K562 (cell line): Measurements from ENCODE around the gene MED17. TPM values are rescaled to one million over a fixed set of nuclear protein-coding genes. Genes with fewer than 3 reads are reported as not detected.

Experiments used
- ATAC-seq: fragments of 200-7000 bp; cut with Tn5 transposase; 3 replicates; pipeline ENCODE4 v1.9.1; 2020; ENCODE audit warnings: moderate library complexity
- BruUV-seq: library from RNA; stranded (reverse); fragments of 400-500 nt; replicated peaks from 2 replicates; lab custom pipeline; 2021; lab: Mats Ljungman, UMichigan
- CTCF ChIA-PET: fragments of 300-600 bp; formaldehyde crosslinking; extraction: SDS; loops from one replicate; lab custom pipeline; 2021; ENCODE audit warnings: low intra/inter-chr PET ratio; lab: Yijun Ruan, JAX
- POLR2A ChIA-PET: fragments of 300-600, 350-650 bp; sonication (Branson Sonifier 250); formaldehyde crosslinking; extraction: SDS; loops from one replicate; lab custom pipeline; 2021; ENCODE audit warnings: antibody characterized with exemption, inconsistent platforms; lab: Yijun Ruan, JAX
- DNase-seq, 4 experiments: peaks; one replicate each; pipeline versions ENCODE4 v3.0.0 to v3.0.0-alpha.2; 2011 to 2018; ENCODE audit warnings: low spot score in 3 of 4, mixed read lengths in 3 of 4; ENCODE audit errors: extremely low read depth in 1 of 4
- FAIRE-seq: peaks from 2 replicates; lab custom pipeline; 2011; peaks lifted over from hg19 to GRCh38; lab: Jason Lieb, UNC
- H2AFZ ChIP-seq: 2 replicates; pipeline ENCODE4 v1.6.0; 2011; ENCODE audit warnings: low read depth, low read length, control low read depth, inconsistent platforms
- H3K27ac ChIP-seq: fragments of 200-600 bp; 3 replicates; pipeline ENCODE4 v1.8.0; 2011; ENCODE audit warnings: low read depth, mild to moderate bottlenecking, control low read depth, inconsistent platforms, low read length, moderate library complexity, mixed read lengths; ENCODE audit errors: extremely low read depth
- H3K27me3 ChIP-seq, 2 experiments: fragments of 300-600 bp in 1 of 2; 2 replicates in 1 of 2; 3 replicates in 1 of 2; pipeline versions ENCODE4 v1.6.0 to v1.8.0; 2011; ENCODE audit warnings: inconsistent platforms in 2 of 2, low read length in 2 of 2, mild to moderate bottlenecking in 1 of 2, mixed read lengths in 1 of 2, moderate library complexity in 1 of 2; ENCODE audit not compliant: control insufficient read depth in 2 of 2, insufficient read depth in 2 of 2
- H3K36me3 ChIP-seq: fragments of 300-600 bp; 3 replicates; pipeline ENCODE4 v1.8.0; 2011; ENCODE audit warnings: mild to moderate bottlenecking, low read length, inconsistent platforms; ENCODE audit not compliant: control insufficient read depth, insufficient read depth
- H3K4me1 ChIP-seq, 2 experiments: fragments of 200-600 bp in 1 of 2; replicated peaks in 1 of 2; 2 replicates in 1 of 2; 3 replicates in 1 of 2; pipeline versions ENCODE4 v1.5.1 to v1.8.0; 2011; ENCODE audit warnings: inconsistent platforms in 2 of 2, low read length in 2 of 2, mild to moderate bottlenecking in 1 of 2, mixed read lengths in 1 of 2, moderate library complexity in 1 of 2; ENCODE audit not compliant: control insufficient read depth in 2 of 2, insufficient read depth in 2 of 2
- H3K4me2 ChIP-seq: 2 replicates; pipeline ENCODE4 v1.6.1; 2011; ENCODE audit warnings: low read length, control low read depth, inconsistent platforms, mixed read lengths; ENCODE audit not compliant: insufficient read depth
- H3K4me3 ChIP-seq: fragments of 200-600 bp; sonication (generic), shearing (Covaris generic); 2 replicates; pipeline ENCODE4 v1.5.1; 2016; ENCODE audit warnings: control low read depth, inconsistent platforms
- H3K79me2 ChIP-seq: fragments of 200-600 bp; 3 replicates; pipeline ENCODE4 v1.8.0; 2011; ENCODE audit warnings: low read length, inconsistent platforms; ENCODE audit not compliant: control insufficient read depth, insufficient read depth
- H3K9ac ChIP-seq, 2 experiments: 2 replicates each; pipeline versions ENCODE4 v1.6.0 to v1.6.1; 2011; ENCODE audit warnings: low read depth in 2 of 2, low read length in 2 of 2, control low read depth in 1 of 2, inconsistent platforms in 1 of 2, mild to moderate bottlenecking in 1 of 2, mixed read lengths in 1 of 2; ENCODE audit not compliant: insufficient read depth in 1 of 2
- H3K9me1 ChIP-seq: one replicate; pipeline ENCODE4 v1.6.0; 2011; ENCODE audit warnings: inconsistent platforms, mild to moderate bottlenecking, low read length, moderate library complexity; ENCODE audit not compliant: control insufficient read depth, insufficient read depth
- H3K9me3 ChIP-seq: replicated peaks from 2 replicates; pipeline ENCODE4 v1.5.1; 2011; ENCODE audit warnings: low read depth, low read length, inconsistent platforms; ENCODE audit not compliant: control insufficient read depth, insufficient read depth
- H4K20me1 ChIP-seq: replicated peaks from 2 replicates; pipeline ENCODE4 v1.6.1; 2011; ENCODE audit warnings: low read length, inconsistent platforms, mixed read lengths; ENCODE audit not compliant: control insufficient read depth, insufficient read depth
- RBM25 ChIP-seq: fragments of 200-400 bp; formaldehyde crosslinking; IDR thresholded peaks from 2 replicates; pipeline ENCODE4 v1.6.1; 2018; ENCODE audit warnings: low read length, low read depth, moderate library complexity; ENCODE audit not compliant: severe bottlenecking
- ZNF121 ChIP-seq: sonication (generic); formaldehyde crosslinking; conservative IDR thresholded peaks from 2 replicates; pipeline ENCODE4 v1.8.0; 2022; ENCODE audit warnings: missing genetic modification reagents
- WGBS: fragments of 100-300 bp; shearing (Covaris generic); methylation state at CpG from one replicate; pipeline ENCODE4 v1.1.6; 2016; ENCODE audit warnings: low coverage, mixed read lengths; ENCODE audit not compliant: insufficient coverage; ENCODE audit errors: missing lambda C conversion rate; 5-methylcytosine and 5-hydroxymethylcytosine counted together
- in situ Hi-C: fragments of 300-500 bp; cut with MboI; formaldehyde crosslinking; loops from 4 replicates; pipeline ENCODE4 v1.15.0; 2018; ENCODE audit warnings: inconsistent platforms, mixed read lengths
- intact Hi-C: fragments of 100-400 bp; cut with micrococcal nuclease; formaldehyde crosslinking; loops from 2 replicates; pipeline ENCODE4 v1.14.2; 2022
- polyA plus RNA-seq, 8 experiments: library from polyadenylated mRNA; depleted of rRNA in 4 of 8; stranded (reverse) in 5 of 8; unstranded in 3 of 8; fragments of >200 nt; fragmentation: Nextera tagmentation in 2 of 8; fragmentation: Illumina TruSeq in 1 of 8; extraction: Ambion mirVana in 2 of 8; extraction: Trizol in 1 of 8; gene quantifications; 2 replicates each; pipeline versions ENCODE4 v1.2.1 to v1.2.3, GENCODE V29; 2011 to 2014; ENCODE audit warnings: inconsistent platforms in 1 of 8, missing spikeins in 1 of 8
- total RNA-seq, 7 experiments: library from RNA; depleted of rRNA in 6 of 7; stranded (reverse); fragments of >200 nt in 6 of 7; fragmentation: Illumina TruSeq in 2 of 7; extraction: Trizol in 2 of 7; gene quantifications; 2 replicates each; pipeline versions ENCODE4 v1.2.1 to v1.2.3, GENCODE V29; 2011 to 2021; ENCODE audit warnings: low replicate concordance in 1 of 7
- TF ChIP-seq, protein P1 (sequence below): fragments of 200-600 bp; sonication (generic); IDR thresholded peaks from one replicate; pipeline ENCODE4 v1.6.1; 2012; ENCODE audit warnings: mild to moderate bottlenecking, low read depth, low read length, inconsistent platforms

MED17 gene
- total and polyA plus RNA-seq, 9 of the 15 experiments (the other 6 are each of a cell fraction or from before 2014, with no cell fraction given): 6.7 to 34.7 (median 26.8) TPM

DNA sequence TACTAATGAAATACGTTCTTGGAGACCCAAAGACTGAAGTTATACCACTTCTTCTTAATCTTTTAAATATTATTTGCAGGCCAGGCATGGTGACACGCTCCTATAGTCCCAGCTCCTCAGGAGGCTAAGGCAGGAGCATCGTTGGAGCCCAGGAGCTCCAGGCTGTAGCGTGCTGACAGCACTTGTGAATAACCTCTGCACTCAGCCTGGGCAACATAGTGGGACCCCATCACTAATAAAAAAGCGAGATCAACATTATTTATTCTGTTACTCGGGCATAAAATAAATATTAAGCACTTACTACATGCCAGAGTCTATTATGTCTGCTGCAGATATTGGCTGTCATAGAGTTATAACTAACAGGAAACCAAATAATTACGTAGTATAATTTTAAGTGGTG, 720 bp upstream of the MED17 start:
- intact Hi-C loops: no loop called here
- peak overlapping the region; percentile 99 for H3K4me2 ChIP-seq
- H3K27ac ChIP-seq: no peak overlapping the region
- no peaks in the 10 kb centered on the region for H3K9me1 ChIP-seq
- H3K9me3 ChIP-seq: no peaks in the 10 kb centered on the region
- TF ChIP-seq RBM25 (peak; percentile 40), ZNF121 (CRISPR knock-in tag) (peak; percentile 85)
- TF ChIP-seq, protein P1, sequence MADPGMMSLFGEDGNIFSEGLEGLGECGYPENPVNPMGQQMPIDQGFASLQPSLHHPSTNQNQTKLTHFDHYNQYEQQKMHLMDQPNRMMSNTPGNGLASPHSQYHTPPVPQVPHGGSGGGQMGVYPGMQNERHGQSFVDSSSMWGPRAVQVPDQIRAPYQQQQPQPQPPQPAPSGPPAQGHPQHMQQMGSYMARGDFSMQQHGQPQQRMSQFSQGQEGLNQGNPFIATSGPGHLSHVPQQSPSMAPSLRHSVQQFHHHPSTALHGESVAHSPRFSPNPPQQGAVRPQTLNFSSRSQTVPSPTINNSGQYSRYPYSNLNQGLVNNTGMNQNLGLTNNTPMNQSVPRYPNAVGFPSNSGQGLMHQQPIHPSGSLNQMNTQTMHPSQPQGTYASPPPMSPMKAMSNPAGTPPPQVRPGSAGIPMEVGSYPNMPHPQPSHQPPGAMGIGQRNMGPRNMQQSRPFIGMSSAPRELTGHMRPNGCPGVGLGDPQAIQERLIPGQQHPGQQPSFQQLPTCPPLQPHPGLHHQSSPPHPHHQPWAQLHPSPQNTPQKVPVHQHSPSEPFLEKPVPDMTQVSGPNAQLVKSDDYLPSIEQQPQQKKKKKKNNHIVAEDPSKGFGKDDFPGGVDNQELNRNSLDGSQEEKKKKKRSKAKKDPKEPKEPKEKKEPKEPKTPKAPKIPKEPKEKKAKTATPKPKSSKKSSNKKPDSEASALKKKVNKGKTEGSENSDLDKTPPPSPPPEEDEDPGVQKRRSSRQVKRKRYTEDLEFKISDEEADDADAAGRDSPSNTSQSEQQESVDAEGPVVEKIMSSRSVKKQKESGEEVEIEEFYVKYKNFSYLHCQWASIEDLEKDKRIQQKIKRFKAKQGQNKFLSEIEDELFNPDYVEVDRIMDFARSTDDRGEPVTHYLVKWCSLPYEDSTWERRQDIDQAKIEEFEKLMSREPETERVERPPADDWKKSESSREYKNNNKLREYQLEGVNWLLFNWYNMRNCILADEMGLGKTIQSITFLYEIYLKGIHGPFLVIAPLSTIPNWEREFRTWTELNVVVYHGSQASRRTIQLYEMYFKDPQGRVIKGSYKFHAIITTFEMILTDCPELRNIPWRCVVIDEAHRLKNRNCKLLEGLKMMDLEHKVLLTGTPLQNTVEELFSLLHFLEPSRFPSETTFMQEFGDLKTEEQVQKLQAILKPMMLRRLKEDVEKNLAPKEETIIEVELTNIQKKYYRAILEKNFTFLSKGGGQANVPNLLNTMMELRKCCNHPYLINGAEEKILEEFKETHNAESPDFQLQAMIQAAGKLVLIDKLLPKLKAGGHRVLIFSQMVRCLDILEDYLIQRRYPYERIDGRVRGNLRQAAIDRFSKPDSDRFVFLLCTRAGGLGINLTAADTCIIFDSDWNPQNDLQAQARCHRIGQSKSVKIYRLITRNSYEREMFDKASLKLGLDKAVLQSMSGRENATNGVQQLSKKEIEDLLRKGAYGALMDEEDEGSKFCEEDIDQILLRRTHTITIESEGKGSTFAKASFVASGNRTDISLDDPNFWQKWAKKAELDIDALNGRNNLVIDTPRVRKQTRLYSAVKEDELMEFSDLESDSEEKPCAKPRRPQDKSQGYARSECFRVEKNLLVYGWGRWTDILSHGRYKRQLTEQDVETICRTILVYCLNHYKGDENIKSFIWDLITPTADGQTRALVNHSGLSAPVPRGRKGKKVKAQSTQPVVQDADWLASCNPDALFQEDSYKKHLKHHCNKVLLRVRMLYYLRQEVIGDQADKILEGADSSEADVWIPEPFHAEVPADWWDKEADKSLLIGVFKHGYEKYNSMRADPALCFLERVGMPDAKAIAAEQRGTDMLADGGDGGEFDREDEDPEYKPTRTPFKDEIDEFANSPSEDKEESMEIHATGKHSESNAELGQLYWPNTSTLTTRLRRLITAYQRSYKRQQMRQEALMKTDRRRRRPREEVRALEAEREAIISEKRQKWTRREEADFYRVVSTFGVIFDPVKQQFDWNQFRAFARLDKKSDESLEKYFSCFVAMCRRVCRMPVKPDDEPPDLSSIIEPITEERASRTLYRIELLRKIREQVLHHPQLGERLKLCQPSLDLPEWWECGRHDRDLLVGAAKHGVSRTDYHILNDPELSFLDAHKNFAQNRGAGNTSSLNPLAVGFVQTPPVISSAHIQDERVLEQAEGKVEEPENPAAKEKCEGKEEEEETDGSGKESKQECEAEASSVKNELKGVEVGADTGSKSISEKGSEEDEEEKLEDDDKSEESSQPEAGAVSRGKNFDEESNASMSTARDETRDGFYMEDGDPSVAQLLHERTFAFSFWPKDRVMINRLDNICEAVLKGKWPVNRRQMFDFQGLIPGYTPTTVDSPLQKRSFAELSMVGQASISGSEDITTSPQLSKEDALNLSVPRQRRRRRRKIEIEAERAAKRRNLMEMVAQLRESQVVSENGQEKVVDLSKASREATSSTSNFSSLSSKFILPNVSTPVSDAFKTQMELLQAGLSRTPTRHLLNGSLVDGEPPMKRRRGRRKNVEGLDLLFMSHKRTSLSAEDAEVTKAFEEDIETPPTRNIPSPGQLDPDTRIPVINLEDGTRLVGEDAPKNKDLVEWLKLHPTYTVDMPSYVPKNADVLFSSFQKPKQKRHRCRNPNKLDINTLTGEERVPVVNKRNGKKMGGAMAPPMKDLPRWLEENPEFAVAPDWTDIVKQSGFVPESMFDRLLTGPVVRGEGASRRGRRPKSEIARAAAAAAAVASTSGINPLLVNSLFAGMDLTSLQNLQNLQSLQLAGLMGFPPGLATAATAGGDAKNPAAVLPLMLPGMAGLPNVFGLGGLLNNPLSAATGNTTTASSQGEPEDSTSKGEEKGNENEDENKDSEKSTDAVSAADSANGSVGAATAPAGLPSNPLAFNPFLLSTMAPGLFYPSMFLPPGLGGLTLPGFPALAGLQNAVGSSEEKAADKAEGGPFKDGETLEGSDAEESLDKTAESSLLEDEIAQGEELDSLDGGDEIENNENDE: no peak
- H3K27me3 ChIP-seq: no peaks in the 10 kb centered on the region
- H3K4me1 ChIP-seq: peaks cover 4 to 12% of the 10 kb centered on the region in 2 experiments
- DNase-seq (no peak), ATAC-seq (no peak), FAIRE-seq (no peak)
- peaks cover 51% of the 10 kb centered on the region for H3K79me2 ChIP-seq
- peak overlapping the region in 1 of 2 experiments; percentile 98; a peak in 2 of 4 replicates for H3K9ac ChIP-seq
- peaks cover 10% of the 10 kb centered on the region for H4K20me1 ChIP-seq
- H3K36me3 ChIP-seq: peaks cover 25% of the 10 kb centered on the region; the same call in 1 of the 3 replicates
- ChIA-PET CTCF (no interaction called here), POLR2A (interaction anchor here (0.7 to 2.2 kb wide), 8 partner anchors 10 to 237 kb away, joined by 3 to 32 read pairs (median 6); partner anchors contain the start of genes C11orf54 and TAF1D)
- 25% methylated on average over 7 of the region's 7 CpGs for WGBS
- in situ Hi-C loops: no loop called here
- H2AFZ ChIP-seq: peak overlapping the region; percentile 97
- H3K4me3 ChIP-seq: peak overlapping the region; percentile 98
- no TSS peak for BruUV-seq
